WTC11 (cell line): Measurements from ENCODE around the gene NFILZ. TPM values are rescaled to one million over a fixed set of nuclear protein-coding genes. Genes with fewer than 3 reads are reported as not detected.

ENCODE experiments used
- ATAC-seq: fragments of 200-7000 bp; cut with Tn5 transposase; 2 replicates; pipeline ENCODE4 v1.10.0; 2021; ENCODE audit warnings: mild to moderate bottlenecking, moderate library complexity
- CTCF ChIA-PET: fragments of 300-600 bp; sonication (Branson Sonifier 250); formaldehyde crosslinking; loops from one replicate; lab custom pipeline; 2021; ENCODE audit warnings: antibody characterized with exemption; lab: Charles Lee
- POLR2A ChIA-PET: fragments of 350-600 bp; sonication (Branson Sonifier 250); formaldehyde crosslinking; loops from one replicate; lab custom pipeline; 2021; ENCODE audit warnings: antibody characterized with exemption; lab: Charles Lee
- DNase-seq: peaks from one replicate; pipeline ENCODE4 v3.0.0; 2021; ENCODE audit warnings: low spot score
- H3K27ac Mint-ChIP-seq: 2 replicates; pipeline ENCODE4 v1.8.0; 2021; ENCODE audit warnings: mixed read lengths
- H3K27me3 Mint-ChIP-seq: 2 replicates; pipeline ENCODE4 v1.8.0; 2021; ENCODE audit warnings: low read depth, mild to moderate bottlenecking, moderate library complexity, mixed read lengths
- H3K36me3 Mint-ChIP-seq: 2 replicates; pipeline ENCODE4 v1.8.0; 2021; ENCODE audit warnings: mixed read lengths
- H3K4me1 Mint-ChIP-seq: 2 replicates; pipeline ENCODE4 v1.8.0; 2022; ENCODE audit warnings: mixed read lengths
- H3K4me3 Mint-ChIP-seq: 2 replicates; pipeline ENCODE4 v1.8.0; 2021; ENCODE audit warnings: mild to moderate bottlenecking, moderate library complexity, mixed read lengths
- H3K9me3 Mint-ChIP-seq: 2 replicates; pipeline ENCODE4 v1.8.0; 2021; ENCODE audit warnings: mixed read lengths
- ATF3 ChIP-seq: sonication (generic); formaldehyde crosslinking; conservative IDR thresholded peaks from 2 replicates; pipeline ENCODE4 v1.8.1; 2022; ENCODE audit warnings: mild to moderate bottlenecking, missing genetic modification reagents
- CREM ChIP-seq: sonication (generic); formaldehyde crosslinking; IDR thresholded peaks from 2 replicates; pipeline ENCODE4 v1.8.1; 2022; ENCODE audit warnings: mild to moderate bottlenecking, missing genetic modification reagents, moderate library complexity
- CTCF ChIP-seq: fragments of 200-600 bp; IDR thresholded peaks from 2 replicates; pipeline ENCODE4 v1.8.0; 2022; ENCODE audit warnings: antibody characterized with exemption
- GTF2I ChIP-seq: fragments of 250-450 bp; sonication (Bioruptor Pico); conservative IDR thresholded peaks from 2 replicates; pipeline ENCODE4 v1.4.0; 2021; ENCODE audit warnings: mild to moderate bottlenecking
- HMGXB4 ChIP-seq: sonication (generic); formaldehyde crosslinking; IDR thresholded peaks from 2 replicates; pipeline ENCODE4 v1.8.1; 2023; ENCODE audit warnings: mild to moderate bottlenecking, moderate library complexity, missing genetic modification reagents
- IRF2 ChIP-seq: sonication (generic); formaldehyde crosslinking; IDR thresholded peaks from 2 replicates; pipeline ENCODE4 v1.8.0; 2022; ENCODE audit warnings: low read depth, missing genetic modification reagents, borderline replicate concordance
- SMAD4 ChIP-seq: sonication (generic); formaldehyde crosslinking; IDR thresholded peaks from 2 replicates; pipeline ENCODE4 v1.8.0; 2022; ENCODE audit warnings: mild to moderate bottlenecking, missing genetic modification reagents
- ZNF121 ChIP-seq: sonication (generic); formaldehyde crosslinking; IDR thresholded peaks from 2 replicates; pipeline ENCODE4 v1.8.0; 2023; ENCODE audit warnings: missing genetic modification reagents
- ZNF396 ChIP-seq: fragments of 250-450 bp; sonication (Bioruptor Pico); IDR thresholded peaks from 2 replicates; pipeline ENCODE4 v1.8.0; 2021; ENCODE audit warnings: mild to moderate bottlenecking, moderate library complexity, borderline replicate concordance
- ZNF512 ChIP-seq: sonication (generic); formaldehyde crosslinking; IDR thresholded peaks from 2 replicates; pipeline ENCODE4 v1.8.1; 2022; ENCODE audit warnings: missing genetic modification reagents, borderline replicate concordance
- total RNA-seq: library from RNA; stranded (reverse); gene quantifications from 3 replicates; pipeline ENCODE4 v1.2.3, GENCODE V29; 2021
- TF ChIP-seq, protein P1 (sequence below): fragments of 250-450 bp; sonication (Bioruptor Pico); IDR thresholded peaks from 2 replicates; pipeline ENCODE4 v2.1.2; 2022; ENCODE audit warnings: mild to moderate bottlenecking, moderate library complexity
- TF ChIP-seq, protein P2 (sequence below): sonication (generic); formaldehyde crosslinking; IDR thresholded peaks from 2 replicates; pipeline ENCODE4 v1.8.1; 2022; ENCODE audit warnings: mild to moderate bottlenecking, moderate library complexity, missing genetic modification reagents
- TF ChIP-seq, protein P3 (sequence below): sonication (generic); formaldehyde crosslinking; conservative IDR thresholded peaks from 2 replicates; pipeline ENCODE4 v1.8.1; 2023; ENCODE audit warnings: mild to moderate bottlenecking, low read depth, missing genetic modification reagents, moderate library complexity

The NFILZ gene
- total RNA-seq, 1 experiment from 2014 or later, result not detected

- POLR2A ChIA-PET, result no interaction called here
- H3K27me3 Mint-ChIP-seq, result peaks cover 27% of the 10 kb centered on the region
Observed at GRCh38 chr19:8641908-8642547, 11.6 kb downstream of the NFILZ start.

GRCh38 chr19:8642561-8642960 lies 12.1 kb downstream of the NFILZ start:
- ATAC-seq (no peak), DNase-seq (no peak)
- peaks cover 27% of the 10 kb centered on the region for H3K27me3 Mint-ChIP-seq
- H3K4me1 Mint-ChIP-seq, result 0 out of 2 replicates have a peak, but pooled peaks cover 2% of the 10 kb centered on the region
- H3K27ac Mint-ChIP-seq, result no peak overlapping the region
- ChIA-PET POLR2A (no interaction called here), CTCF (interaction anchor here (0.6 to 2.4 kb wide), 22 partner anchors 7 to 1017 kb away, joined by 3 to 31 read pairs (median 4); partner anchors contain the start of genes ACTL9 and KANK3)
- peaks cover 15% of the 10 kb centered on the region for H3K9me3 Mint-ChIP-seq
- TF ChIP-seq, protein P1, sequence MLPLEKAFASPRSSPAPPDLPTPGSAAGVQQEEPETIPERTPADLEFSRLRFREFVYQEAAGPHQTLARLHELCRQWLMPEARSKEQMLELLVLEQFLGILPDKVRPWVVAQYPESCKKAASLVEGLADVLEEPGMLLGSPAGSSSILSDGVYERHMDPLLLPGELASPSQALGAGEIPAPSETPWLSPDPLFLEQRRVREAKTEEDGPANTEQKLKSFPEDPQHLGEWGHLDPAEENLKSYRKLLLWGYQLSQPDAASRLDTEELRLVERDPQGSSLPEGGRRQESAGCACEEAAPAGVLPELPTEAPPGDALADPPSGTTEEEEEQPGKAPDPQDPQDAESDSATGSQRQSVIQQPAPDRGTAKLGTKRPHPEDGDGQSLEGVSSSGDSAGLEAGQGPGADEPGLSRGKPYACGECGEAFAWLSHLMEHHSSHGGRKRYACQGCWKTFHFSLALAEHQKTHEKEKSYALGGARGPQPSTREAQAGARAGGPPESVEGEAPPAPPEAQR (CRISPR knock-in tag), result no peak
- no peak for TF ChIP-seq ZNF512 (CRISPR knock-in tag)
- TF ChIP-seq, protein P2, sequence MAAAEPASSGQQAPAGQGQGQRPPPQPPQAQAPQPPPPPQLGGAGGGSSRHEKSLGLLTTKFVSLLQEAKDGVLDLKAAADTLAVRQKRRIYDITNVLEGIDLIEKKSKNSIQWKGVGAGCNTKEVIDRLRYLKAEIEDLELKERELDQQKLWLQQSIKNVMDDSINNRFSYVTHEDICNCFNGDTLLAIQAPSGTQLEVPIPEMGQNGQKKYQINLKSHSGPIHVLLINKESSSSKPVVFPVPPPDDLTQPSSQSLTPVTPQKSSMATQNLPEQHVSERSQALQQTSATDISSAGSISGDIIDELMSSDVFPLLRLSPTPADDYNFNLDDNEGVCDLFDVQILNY (CRISPR knock-in tag), result no peak
- TF ChIP-seq, protein P3, sequence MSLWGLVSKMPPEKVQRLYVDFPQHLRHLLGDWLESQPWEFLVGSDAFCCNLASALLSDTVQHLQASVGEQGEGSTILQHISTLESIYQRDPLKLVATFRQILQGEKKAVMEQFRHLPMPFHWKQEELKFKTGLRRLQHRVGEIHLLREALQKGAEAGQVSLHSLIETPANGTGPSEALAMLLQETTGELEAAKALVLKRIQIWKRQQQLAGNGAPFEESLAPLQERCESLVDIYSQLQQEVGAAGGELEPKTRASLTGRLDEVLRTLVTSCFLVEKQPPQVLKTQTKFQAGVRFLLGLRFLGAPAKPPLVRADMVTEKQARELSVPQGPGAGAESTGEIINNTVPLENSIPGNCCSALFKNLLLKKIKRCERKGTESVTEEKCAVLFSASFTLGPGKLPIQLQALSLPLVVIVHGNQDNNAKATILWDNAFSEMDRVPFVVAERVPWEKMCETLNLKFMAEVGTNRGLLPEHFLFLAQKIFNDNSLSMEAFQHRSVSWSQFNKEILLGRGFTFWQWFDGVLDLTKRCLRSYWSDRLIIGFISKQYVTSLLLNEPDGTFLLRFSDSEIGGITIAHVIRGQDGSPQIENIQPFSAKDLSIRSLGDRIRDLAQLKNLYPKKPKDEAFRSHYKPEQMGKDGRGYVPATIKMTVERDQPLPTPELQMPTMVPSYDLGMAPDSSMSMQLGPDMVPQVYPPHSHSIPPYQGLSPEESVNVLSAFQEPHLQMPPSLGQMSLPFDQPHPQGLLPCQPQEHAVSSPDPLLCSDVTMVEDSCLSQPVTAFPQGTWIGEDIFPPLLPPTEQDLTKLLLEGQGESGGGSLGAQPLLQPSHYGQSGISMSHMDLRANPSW (CRISPR knock-in tag), result no peak
- no peak overlapping the region for H3K4me3 Mint-ChIP-seq
- H3K36me3 Mint-ChIP-seq, result no peaks in the 10 kb centered on the region

More at GRCh38 chr19:8641908-8642547, 11.6 kb downstream of the NFILZ start:
- DNase-seq (no peak), ATAC-seq (0 out of 2 replicates have a peak, but pooled peaks have one; percentile 30)
- Mint-ChIP-seq H3K9me3 (peaks cover 15% of the 10 kb centered on the region), H3K4me3 (no peak overlapping the region), H3K4me1 (0 out of 2 replicates have a peak, but pooled peaks cover 2% of the 10 kb centered on the region), H3K36me3 (no peaks in the 10 kb centered on the region), H3K27ac (no peak overlapping the region)
- TF ChIP-seq CREM (CRISPR knock-in tag) (no peak), CTCF (peak; percentile 37; the same call in 1 of the 2 replicates), ZNF121 (peak; percentile 73)
- TF ChIP-seq, protein P2 (CRISPR knock-in tag), result no peak
- CTCF ChIA-PET, result interaction anchor here (0.6 to 2.4 kb wide), 27 partner anchors 8 to 1018 kb away, joined by 3 to 31 read pairs (median 4); partner anchors contain the start of genes ACTL9, KANK3 and NFILZ

DNA sequence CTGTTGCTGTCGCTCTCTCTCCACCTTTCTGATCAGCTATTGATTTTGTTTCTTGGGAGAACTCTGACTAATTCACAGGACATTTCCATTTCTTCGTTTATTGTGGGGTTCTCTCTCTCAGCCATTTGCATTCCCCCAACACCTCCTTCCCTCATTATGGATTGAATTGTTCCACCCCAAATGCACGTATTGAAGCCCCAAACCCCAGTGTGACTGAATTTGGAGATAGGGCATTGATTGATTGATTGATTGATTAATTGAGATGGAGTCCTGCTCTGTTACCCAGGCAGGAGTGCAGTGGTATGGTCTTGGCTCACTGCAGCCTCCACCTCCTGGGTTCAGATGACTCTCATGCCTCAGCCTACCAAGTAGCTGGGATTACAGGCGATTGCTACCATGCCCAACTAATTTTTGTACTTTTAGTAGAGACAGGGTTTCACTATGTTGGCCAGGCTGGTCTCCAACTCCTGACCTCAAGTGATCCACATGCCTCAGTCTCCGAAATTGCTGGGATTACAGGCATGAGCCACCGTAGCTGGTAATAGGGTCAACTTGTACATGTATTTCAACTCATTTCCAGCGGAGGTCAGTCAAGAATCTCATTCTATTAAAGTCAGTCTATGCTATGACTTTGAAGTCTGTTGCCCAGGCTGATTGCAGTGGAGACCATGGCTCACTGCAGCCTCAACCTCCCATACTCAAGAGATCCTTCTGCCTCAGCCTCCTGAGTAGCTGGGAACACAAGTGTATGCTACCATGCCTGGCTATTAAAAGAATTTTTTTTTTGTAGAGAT lies 13.6 kb downstream of the NFILZ start:
- Mint-ChIP-seq H3K4me1 (0 out of 2 replicates have a peak, but pooled peaks cover 2% of the 10 kb centered on the region), H3K27me3 (peaks cover 20% of the 10 kb centered on the region), H3K9me3 (peaks cover 15% of the 10 kb centered on the region), H3K27ac (no peak overlapping the region), H3K4me3 (no peak overlapping the region), H3K36me3 (no peaks in the 10 kb centered on the region)
- POLR2A ChIA-PET, result no interaction called here
- CTCF ChIA-PET, result interaction anchor here (0.9 to 1.6 kb wide), 3 partner anchors 10 to 58 kb away, joined by 3 to 7 read pairs (median 4); no protein-coding TSS in a partner anchor
- no peak for DNase-seq
- ATAC-seq, result no peak
- no peak for TF ChIP-seq ATF3
- no peak for TF ChIP-seq IRF2 (CRISPR knock-in tag)
- TF ChIP-seq SMAD4, result no peak
- TF ChIP-seq HMGXB4, result no peak
- TF ChIP-seq, protein P1 (CRISPR knock-in tag), result no peak
- TF ChIP-seq ZNF396 (CRISPR knock-in tag), result no peak
- no peak for TF ChIP-seq GTF2I
